ENCODE results near the gene DACH1.

The DACH1 gene

GRCh38 chr13:71714802-71715375 lies 152.1 kb downstream of the DACH1 start:
- in situ Hi-C loops (cut with MboI; ENCODE audit: low sequenced_read_pairs), result no loop called here

GRCh38 chr13:71712988-71713653 lies 153.9 kb downstream of the DACH1 start:
- in situ Hi-C loops (cut with MboI; ENCODE audit: low sequenced_read_pairs), result no loop called here

GRCh38 chr13:71704656-71705055 lies 162.3 kb downstream of the DACH1 start:
- in situ Hi-C loops (cut with MboI; ENCODE audit: low sequenced_read_pairs), result no loop called here

- in situ Hi-C loops (cut with MboI; ENCODE audit: low sequenced_read_pairs), result no loop called here
Observed at GRCh38 chr13:71703138-71703537, 163.9 kb downstream of the DACH1 start.

- in situ Hi-C loops (cut with MboI; ENCODE audit: low sequenced_read_pairs), result no loop called here
Observed at GRCh38 chr13:71702253-71702652, 164.8 kb downstream of the DACH1 start.

GRCh38 chr13:71701741-71702140 lies 165.3 kb downstream of the DACH1 start:
- in situ Hi-C loops (cut with MboI; ENCODE audit: low sequenced_read_pairs), result no loop called here

GRCh38 chr13:71699342-71699741 lies 167.7 kb downstream of the DACH1 start:
- in situ Hi-C loops (cut with MboI; ENCODE audit: low sequenced_read_pairs), result no loop called here

GRCh38 chr13:71695662-71696061 lies 171.3 kb downstream of the DACH1 start:
- in situ Hi-C loops (cut with MboI; ENCODE audit: low sequenced_read_pairs), result no loop called here

- in situ Hi-C loops (cut with MboI; ENCODE audit: low sequenced_read_pairs), result no loop called here
Observed at GRCh38 chr13:71685072-71685471, 181.9 kb downstream of the DACH1 start.

- in situ Hi-C loops (cut with MboI; ENCODE audit: low sequenced_read_pairs), result no loop called here
Observed at GRCh38 chr13:71681901-71682613, 184.9 kb downstream of the DACH1 start.

GRCh38 chr13:71677124-71677523 lies 189.9 kb downstream of the DACH1 start:
- in situ Hi-C loops (cut with MboI; ENCODE audit: low sequenced_read_pairs), result no loop called here

GRCh38 chr13:71672512-71672911 lies 194.5 kb downstream of the DACH1 start:
- in situ Hi-C loops (cut with MboI; ENCODE audit: low sequenced_read_pairs), result no loop called here

GRCh38 chr13:71663431-71663830 lies 203.6 kb downstream of the DACH1 start:
- in situ Hi-C loops (cut with MboI; ENCODE audit: low sequenced_read_pairs), result no loop called here

GRCh38 chr13:71661921-71662320 lies 205.1 kb downstream of the DACH1 start:
- in situ Hi-C loops (cut with MboI; ENCODE audit: low sequenced_read_pairs), result no loop called here

- in situ Hi-C loops (cut with MboI; ENCODE audit: low sequenced_read_pairs), result no loop called here
Observed at GRCh38 chr13:71659404-71659803, 207.6 kb downstream of the DACH1 start.

- in situ Hi-C loops (cut with MboI; ENCODE audit: low sequenced_read_pairs), result no loop called here
Observed at GRCh38 chr13:71645467-71645866, 221.5 kb downstream of the DACH1 start.

GRCh38 chr13:71644579-71644978 lies 222.4 kb downstream of the DACH1 start:
- in situ Hi-C loops (cut with MboI; ENCODE audit: low sequenced_read_pairs), result no loop called here

GRCh38 chr13:71643448-71643860 lies 223.6 kb downstream of the DACH1 start:
- in situ Hi-C loops (cut with MboI; ENCODE audit: low sequenced_read_pairs), result no loop called here

- in situ Hi-C loops (cut with MboI; ENCODE audit: low sequenced_read_pairs), result no loop called here
Observed at GRCh38 chr13:71638751-71639150, 228.3 kb downstream of the DACH1 start.

GRCh38 chr13:71634602-71635443 lies 232.2 kb downstream of the DACH1 start:
- in situ Hi-C loops (cut with MboI; ENCODE audit: low sequenced_read_pairs), result no loop called here

GRCh38 chr13:71634182-71634581 lies 232.8 kb downstream of the DACH1 start:
- in situ Hi-C loops (cut with MboI; ENCODE audit: low sequenced_read_pairs), result no loop called here

Data from hTERT RPE-1 (cell line).